CD14-positive monocyte (primary cell): ENCODE measurements around the gene TTLL11. TPM values are rescaled to one million over a fixed set of nuclear protein-coding genes. Genes with fewer than 3 reads are reported as not detected.

Experiments used
- DNase-seq, 3 donors: peaks; one replicate each; pipeline ENCODE4 v3.0.0-alpha.2; 2011 to 2022
- H2AFZ ChIP-seq: 2 replicates; pipeline ENCODE4 v1.6.0; 2012; ENCODE audit warnings: mild to moderate bottlenecking, low read depth, low read length, inconsistent platforms; ENCODE audit not compliant: insufficient read depth, poor library complexity, severe bottlenecking
- H3K27ac ChIP-seq, 2 donors: 1 replicate in 1 of 2; 2 replicates in 1 of 2; pipeline ENCODE4 v1.5.1; 2012 to 2013; ENCODE audit warnings: low read length in 2 of 2, control low read depth in 1 of 2, inconsistent platforms in 1 of 2, low read depth in 1 of 2, mild to moderate bottlenecking in 1 of 2
- H3K27me3 ChIP-seq, 2 donors: one replicate each; pipeline versions ENCODE4 v1.6.0 to v1.6.1; 2011 to 2013; ENCODE audit warnings: low read length in 2 of 2; ENCODE audit not compliant: control insufficient read depth in 2 of 2, insufficient read depth in 2 of 2
- H3K36me3 ChIP-seq, 2 donors: replicated peaks in 1 of 2; 1 replicate in 1 of 2; 2 replicates in 1 of 2; pipeline versions ENCODE4 v1.5.1 to v1.6.1; 2012 to 2013; ENCODE audit warnings: low read length in 2 of 2, control low read depth in 1 of 2, inconsistent platforms in 1 of 2, mild to moderate bottlenecking in 1 of 2; ENCODE audit not compliant: insufficient read depth in 2 of 2, control insufficient read depth in 1 of 2
- H3K4me1 ChIP-seq, 2 donors: 1 replicate in 1 of 2; 2 replicates in 1 of 2; pipeline versions ENCODE4 v1.5.1 to v1.6.1; 2012 to 2013; ENCODE audit warnings: low read length in 2 of 2, control low read depth in 1 of 2, inconsistent platforms in 1 of 2, mild to moderate bottlenecking in 1 of 2, moderate library complexity in 1 of 2; ENCODE audit not compliant: insufficient read depth in 2 of 2, control insufficient read depth in 1 of 2
- H3K4me2 ChIP-seq: replicated peaks from 2 replicates; pipeline ENCODE3; 2012; ENCODE audit warnings: low read length, moderate library complexity, mild to moderate bottlenecking; ENCODE audit not compliant: poor library complexity, severe bottlenecking; ENCODE audit errors: extremely low read depth
- H3K4me3 ChIP-seq, 3 experiments: fragments of 200-600 bp in 1 of 3; sonication (generic) in 1 of 3; replicated peaks in 1 of 3; 1 replicate in 2 of 3; 2 replicates in 1 of 3; pipeline ENCODE4 v1.5.1; 2011 to 2013; ENCODE audit warnings: low read length in 3 of 3, mild to moderate bottlenecking in 3 of 3, control low read depth in 2 of 3, low read depth in 2 of 3, inconsistent platforms in 1 of 3, moderate library complexity in 1 of 3
- H3K79me2 ChIP-seq: 2 replicates; pipeline ENCODE4 v1.6.0; 2012; ENCODE audit warnings: mild to moderate bottlenecking, control low read depth, inconsistent platforms, low read length, moderate library complexity; ENCODE audit not compliant: insufficient read depth
- H3K9ac ChIP-seq: 2 replicates; pipeline ENCODE4 v1.6.0; 2017; ENCODE audit warnings: low read length, mild to moderate bottlenecking; ENCODE audit not compliant: insufficient read depth, poor library complexity, severe bottlenecking
- H3K9me3 ChIP-seq, 2 donors: replicated peaks in 1 of 2; 1 replicate in 1 of 2; 2 replicates in 1 of 2; pipeline versions ENCODE4 v1.5.1 to v1.6.1; 2012 to 2013; ENCODE audit warnings: low read length in 2 of 2, control low read depth in 1 of 2; ENCODE audit not compliant: control insufficient read depth in 1 of 2, insufficient read depth in 1 of 2
- H4K20me1 ChIP-seq: 2 replicates; pipeline ENCODE4 v1.6.0; 2012; ENCODE audit warnings: mild to moderate bottlenecking, low read length, control low read depth, moderate library complexity; ENCODE audit not compliant: insufficient read depth
- H3K27ac Mint-ChIP-seq, 7 donors: one replicate each; pipeline ENCODE4 v1.8.0; 2020; ENCODE audit warnings: mild to moderate bottlenecking in 7 of 7, mixed read lengths in 7 of 7, moderate library complexity in 6 of 7, inconsistent platforms in 2 of 7
- H3K27me3 Mint-ChIP-seq, 3 donors: one replicate each; pipeline ENCODE4 v1.8.0; 2021 to 2022; ENCODE audit warnings: low read depth in 3 of 3, mild to moderate bottlenecking in 3 of 3, mixed read lengths in 3 of 3, moderate library complexity in 3 of 3, inconsistent platforms in 1 of 3
- H3K36me3 Mint-ChIP-seq, 2 donors: one replicate each; pipeline ENCODE4 v1.8.0; 2020; ENCODE audit warnings: mixed read lengths in 2 of 2, inconsistent platforms in 1 of 2, mild to moderate bottlenecking in 1 of 2
- H3K4me1 Mint-ChIP-seq: one replicate; pipeline ENCODE4 v1.8.0; 2020; ENCODE audit warnings: mild to moderate bottlenecking, mixed read lengths
- H3K4me3 Mint-ChIP-seq, 2 donors: one replicate each; pipeline ENCODE4 v1.8.0; 2020; ENCODE audit warnings: mild to moderate bottlenecking in 2 of 2, mixed read lengths in 2 of 2, moderate library complexity in 1 of 2
- H3K9me3 Mint-ChIP-seq, 7 donors: one replicate each; pipeline ENCODE4 v1.8.0; 2020 to 2022; ENCODE audit warnings: mixed read lengths in 7 of 7, mild to moderate bottlenecking in 6 of 7, moderate library complexity in 6 of 7, inconsistent platforms in 2 of 7
- WGBS: methylation state at CpG from one replicate; pipeline ENCODE4 v1.1.5; 2013; ENCODE audit warnings: missing lambda C conversion rate; ENCODE audit not compliant: insufficient coverage; 5-methylcytosine and 5-hydroxymethylcytosine counted together
- intact Hi-C, 2 donors: fragments of 100-400 bp; cut with micrococcal nuclease; formaldehyde crosslinking; loops; one replicate each; pipeline versions ENCODE4 v1.15.0 to v1.15.1; 2023
- polyA plus RNA-seq, 3 donors: library from polyadenylated mRNA; depleted of rRNA in 1 of 3; unstranded in 2 of 3; stranded (reverse) in 1 of 3; fragments of 300-500 nt in 2 of 3; fragments of >200 nt in 1 of 3; fragmentation: Illumina TruSeq in 2 of 3; gene quantifications; 1 replicate in 2 of 3; 2 replicates in 1 of 3; pipeline ENCODE4 v1.2.3, GENCODE V29; 2012 to 2021
- TF ChIP-seq, protein P1 (sequence below): fragments of 200-600 bp; IDR thresholded peaks from one replicate; pipeline ENCODE4 v1.8.0; 2022; ENCODE audit warnings: antibody characterized with exemption, mild to moderate bottlenecking

TTLL11 gene
- polyA plus RNA-seq, 3 donors = 2.9 to 3.5 (median 3.1) TPM

DNA sequence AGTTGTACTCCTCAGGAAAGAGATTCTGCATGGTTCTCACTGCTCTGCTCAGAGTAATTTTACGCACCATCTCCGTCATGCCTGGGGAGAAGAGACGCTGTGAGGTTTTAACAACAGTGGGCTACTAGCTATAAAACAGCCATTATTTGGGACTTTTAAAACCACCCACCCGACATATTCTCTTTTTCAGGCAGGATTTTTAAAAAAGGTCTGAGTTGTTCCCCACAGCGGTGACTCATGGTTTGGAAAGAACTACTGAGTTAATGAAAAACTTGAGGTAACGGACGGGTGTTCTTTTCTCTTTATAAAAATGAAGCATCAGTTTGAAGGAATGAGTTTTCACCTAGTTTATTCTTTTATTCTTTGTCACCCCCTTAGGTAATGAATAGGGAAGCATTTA lies 61.3 kb downstream of the TTLL11 start:
- H3K36me3 ChIP-seq = no peaks in the 10 kb centered on the region
- no peaks in the 10 kb centered on the region for H4K20me1 ChIP-seq
- H3K4me3 Mint-ChIP-seq = no peak overlapping the region
- peaks cover 9 to 15% of the 10 kb centered on the region in 2 donors for H3K36me3 Mint-ChIP-seq
- H3K27me3 Mint-ChIP-seq = no peaks in the 10 kb centered on the region
- H3K4me1 Mint-ChIP-seq = no peaks in the 10 kb centered on the region
- H3K27ac ChIP-seq = no peak overlapping the region
- H3K9me3 Mint-ChIP-seq = peaks cover 0 to 2% (median 0%) of the 10 kb centered on the region in 7 donors
- H3K9me3 ChIP-seq = no peaks in the 10 kb centered on the region
- H3K79me2 ChIP-seq = no peaks in the 10 kb centered on the region
- 100% methylated on average over 2 of the region's 7 CpGs for whole genome bisulfite sequencing
- no peaks in the 10 kb centered on the region for H3K4me1 ChIP-seq
- H2AFZ ChIP-seq = no peak overlapping the region
- intact Hi-C loops = no loop called here
- no peak overlapping the region for H3K4me2 ChIP-seq
- no peak overlapping the region for H3K9ac ChIP-seq
- DNase-seq = no peak
- no peaks in the 10 kb centered on the region for H3K27me3 ChIP-seq
- H3K4me3 ChIP-seq = no peak overlapping the region
- TF ChIP-seq, protein P1, sequence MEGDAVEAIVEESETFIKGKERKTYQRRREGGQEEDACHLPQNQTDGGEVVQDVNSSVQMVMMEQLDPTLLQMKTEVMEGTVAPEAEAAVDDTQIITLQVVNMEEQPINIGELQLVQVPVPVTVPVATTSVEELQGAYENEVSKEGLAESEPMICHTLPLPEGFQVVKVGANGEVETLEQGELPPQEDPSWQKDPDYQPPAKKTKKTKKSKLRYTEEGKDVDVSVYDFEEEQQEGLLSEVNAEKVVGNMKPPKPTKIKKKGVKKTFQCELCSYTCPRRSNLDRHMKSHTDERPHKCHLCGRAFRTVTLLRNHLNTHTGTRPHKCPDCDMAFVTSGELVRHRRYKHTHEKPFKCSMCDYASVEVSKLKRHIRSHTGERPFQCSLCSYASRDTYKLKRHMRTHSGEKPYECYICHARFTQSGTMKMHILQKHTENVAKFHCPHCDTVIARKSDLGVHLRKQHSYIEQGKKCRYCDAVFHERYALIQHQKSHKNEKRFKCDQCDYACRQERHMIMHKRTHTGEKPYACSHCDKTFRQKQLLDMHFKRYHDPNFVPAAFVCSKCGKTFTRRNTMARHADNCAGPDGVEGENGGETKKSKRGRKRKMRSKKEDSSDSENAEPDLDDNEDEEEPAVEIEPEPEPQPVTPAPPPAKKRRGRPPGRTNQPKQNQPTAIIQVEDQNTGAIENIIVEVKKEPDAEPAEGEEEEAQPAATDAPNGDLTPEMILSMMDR = no peak
- H3K27ac Mint-ChIP-seq = no peak overlapping the region

DNA sequence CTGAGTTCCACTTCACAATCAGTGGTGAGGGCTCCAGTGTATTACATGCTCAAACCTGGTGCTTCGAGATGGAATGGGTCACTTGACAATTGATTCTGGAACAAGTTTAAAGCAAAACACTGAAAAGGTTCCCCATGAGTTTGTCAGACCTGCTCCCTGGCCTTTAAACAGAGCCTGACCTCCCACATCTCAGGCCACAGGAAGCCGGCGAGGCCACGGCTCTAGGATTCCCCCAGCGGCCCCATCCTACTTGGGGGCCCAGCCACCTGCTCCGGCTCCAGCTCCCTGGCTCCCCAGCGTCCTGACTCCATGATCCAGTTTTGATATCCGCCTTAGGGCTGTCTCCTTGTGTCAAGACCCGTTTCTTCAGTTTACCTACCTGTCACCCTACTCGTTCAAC lies 62.0 kb downstream of the TTLL11 start:
- Mint-ChIP-seq H3K36me3 (peaks cover 9 to 15% of the 10 kb centered on the region in 2 donors), H3K27me3 (no peaks in the 10 kb centered on the region), H3K9me3 (peaks cover 0 to 2% (median 0%) of the 10 kb centered on the region in 7 donors), H3K4me3 (no peak overlapping the region), H3K4me1 (no peaks in the 10 kb centered on the region), H3K27ac (peak overlapping the region in 2 of 7 donors; percentile 56 to 57)
- Histone ChIP-seq H3K27ac (no peak overlapping the region), H2AFZ (no peak overlapping the region), H4K20me1 (no peaks in the 10 kb centered on the region), H3K4me1 (no peaks in the 10 kb centered on the region), H3K4me3 (no peak overlapping the region), H3K9ac (no peak overlapping the region), H3K27me3 (no peaks in the 10 kb centered on the region), H3K4me2 (no peak overlapping the region), H3K9me3 (no peaks in the 10 kb centered on the region), H3K36me3 (no peaks in the 10 kb centered on the region), H3K79me2 (no peaks in the 10 kb centered on the region)
- no peak for DNase-seq
- intact Hi-C loops = no loop called here
- TF ChIP-seq, protein P1 = no peak
- 93% methylated on average over 10 of the region's 10 CpGs for WGBS
